IPS DF 19.7 (cell line): Measurements from ENCODE around the gene MTCH1.

ENCODE experiments used
- DNase-seq: peaks from one replicate; pipeline ENCODE4 v3.0.0-alpha.2; 2013; ENCODE audit warnings: low read depth, low spot score

The MTCH1 gene

DNA sequence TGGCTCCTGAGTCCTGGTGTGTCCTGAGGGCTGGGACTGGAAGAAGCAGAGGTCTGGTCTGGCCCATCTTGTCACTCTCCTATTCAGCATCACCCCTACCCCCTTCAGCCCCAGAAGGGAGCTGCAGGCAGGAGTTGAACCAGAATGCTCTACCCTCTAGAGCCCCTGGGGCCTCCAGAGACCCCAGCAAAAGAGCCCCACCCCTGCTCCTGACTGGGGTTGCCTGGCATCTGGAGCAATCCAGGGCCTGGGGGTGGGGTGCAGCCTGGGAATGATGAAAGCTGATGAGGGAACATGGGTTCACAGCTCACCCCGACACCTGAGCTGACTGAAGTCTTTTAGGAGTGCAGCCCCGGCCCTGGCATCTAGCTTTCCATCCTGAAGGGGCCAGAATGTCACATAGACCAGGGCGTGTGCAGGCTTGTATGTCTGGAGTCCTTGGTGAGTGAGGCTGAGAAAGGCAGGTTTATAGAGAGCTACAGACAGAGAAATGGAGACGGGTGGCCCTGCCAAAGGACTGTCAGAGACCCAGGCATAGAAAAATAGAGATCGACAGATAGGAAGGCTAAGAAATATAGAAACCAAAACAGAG lies 31.7 kb upstream of the MTCH1 start:
- DNase-seq, result no peak

DNA sequence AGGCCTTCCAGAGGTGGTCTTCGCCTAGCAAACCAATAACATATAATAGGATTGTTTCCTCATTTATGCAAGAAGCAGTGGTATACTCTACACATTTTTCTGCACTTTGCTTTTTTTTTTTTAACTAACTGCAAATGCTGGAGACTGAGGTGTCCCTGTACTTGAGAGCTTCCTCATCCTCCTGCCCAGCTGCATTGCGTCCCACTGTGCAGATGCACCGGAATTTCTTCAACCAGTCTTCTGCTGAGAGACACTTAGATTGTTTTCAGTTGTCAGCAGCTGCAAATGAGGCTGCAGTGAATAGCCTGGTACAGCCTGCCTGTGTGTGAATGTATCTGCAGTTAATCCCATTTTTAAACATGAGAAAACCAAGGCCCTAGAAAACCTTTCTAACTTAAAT lies 31.0 kb upstream of the MTCH1 start:
- no peak for DNase-seq

DNA sequence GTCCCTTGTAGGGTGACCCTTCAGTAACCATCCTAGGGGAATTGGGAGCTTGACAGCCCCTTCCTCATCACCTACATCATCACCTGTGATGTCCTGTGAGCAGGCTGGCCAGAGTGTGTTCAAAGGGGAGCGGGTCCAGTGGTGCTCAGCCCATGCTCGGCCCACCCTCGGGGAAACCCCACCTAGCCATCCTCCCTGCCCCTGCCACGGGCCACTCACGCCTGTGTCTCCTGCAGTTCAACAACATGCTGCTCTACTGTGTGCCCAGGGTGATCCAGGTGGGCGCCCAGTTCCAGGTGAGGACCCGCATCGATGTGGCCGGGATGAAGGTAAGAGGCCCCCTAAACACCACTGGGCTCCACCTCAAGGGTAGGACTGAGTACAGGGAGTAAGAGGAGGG lies 29.5 kb upstream of the MTCH1 start:
- no peak for DNase-seq

DNA sequence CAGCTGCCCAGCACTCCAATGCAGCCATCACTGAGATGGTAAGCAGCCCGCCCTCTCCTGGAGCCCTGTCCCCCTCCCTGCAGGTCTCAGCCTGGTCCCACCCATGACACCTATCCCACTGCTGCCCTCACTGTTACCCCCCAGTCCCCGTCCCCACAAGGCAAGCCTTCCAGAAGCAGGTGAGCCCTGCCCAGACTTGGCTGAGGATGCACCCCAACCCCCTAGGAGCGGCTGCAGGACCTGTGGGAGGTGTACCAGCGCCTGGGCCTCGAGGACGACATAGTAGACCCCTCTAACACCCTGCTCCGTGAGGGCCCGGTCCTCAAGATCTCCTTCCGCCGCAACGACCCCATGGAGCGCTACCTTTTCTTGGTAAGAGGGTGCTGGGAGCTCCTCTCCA lies 28.7 kb upstream of the MTCH1 start:
- DNase-seq, result no peak

DNA sequence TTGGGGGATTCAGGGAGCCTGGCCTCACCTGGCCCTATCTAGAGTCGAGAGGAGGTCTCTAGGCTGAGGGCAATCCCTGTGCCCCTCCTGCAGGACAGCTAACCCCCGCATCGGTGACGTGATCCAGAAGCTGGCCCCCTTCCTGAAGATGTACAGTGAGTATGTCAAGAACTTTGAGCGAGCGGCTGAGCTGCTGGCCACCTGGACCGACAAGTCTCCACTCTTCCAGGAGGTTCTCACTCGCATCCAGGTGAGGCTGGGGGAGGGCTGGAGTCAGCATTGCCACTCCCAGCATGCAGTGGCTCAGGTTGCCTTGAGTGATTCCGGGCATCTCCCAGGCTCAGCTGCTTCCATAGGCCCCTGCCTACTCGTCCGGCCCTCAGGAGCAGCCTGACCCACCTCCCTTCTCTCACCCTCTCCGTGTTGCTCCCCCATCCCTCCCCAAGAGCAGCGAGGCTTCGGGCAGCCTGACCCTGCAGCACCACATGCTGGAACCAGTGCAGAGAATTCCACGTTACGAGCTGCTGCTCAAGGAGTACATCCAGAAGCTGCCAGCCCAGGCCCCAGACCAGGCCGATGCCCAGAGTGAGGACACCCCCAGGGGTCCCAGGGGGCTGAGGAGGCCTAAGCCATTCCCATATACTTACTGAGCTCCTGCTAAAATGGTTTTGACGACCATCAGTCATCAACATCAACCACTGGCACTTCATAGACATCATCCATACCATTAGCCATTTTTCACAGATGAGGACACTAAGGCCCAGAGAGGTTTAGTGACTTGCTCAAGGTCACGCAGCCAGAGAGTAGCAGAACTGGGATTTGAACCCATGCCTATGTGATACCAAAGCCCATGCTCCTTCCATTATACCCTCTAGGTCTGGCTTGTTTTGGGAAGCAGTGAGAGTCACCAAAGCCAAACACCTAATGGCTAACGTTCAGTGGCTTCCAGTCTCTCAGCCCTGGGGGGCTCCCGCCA lies 27.8 kb upstream of the MTCH1 start:
- no peak for DNase-seq

DNA sequence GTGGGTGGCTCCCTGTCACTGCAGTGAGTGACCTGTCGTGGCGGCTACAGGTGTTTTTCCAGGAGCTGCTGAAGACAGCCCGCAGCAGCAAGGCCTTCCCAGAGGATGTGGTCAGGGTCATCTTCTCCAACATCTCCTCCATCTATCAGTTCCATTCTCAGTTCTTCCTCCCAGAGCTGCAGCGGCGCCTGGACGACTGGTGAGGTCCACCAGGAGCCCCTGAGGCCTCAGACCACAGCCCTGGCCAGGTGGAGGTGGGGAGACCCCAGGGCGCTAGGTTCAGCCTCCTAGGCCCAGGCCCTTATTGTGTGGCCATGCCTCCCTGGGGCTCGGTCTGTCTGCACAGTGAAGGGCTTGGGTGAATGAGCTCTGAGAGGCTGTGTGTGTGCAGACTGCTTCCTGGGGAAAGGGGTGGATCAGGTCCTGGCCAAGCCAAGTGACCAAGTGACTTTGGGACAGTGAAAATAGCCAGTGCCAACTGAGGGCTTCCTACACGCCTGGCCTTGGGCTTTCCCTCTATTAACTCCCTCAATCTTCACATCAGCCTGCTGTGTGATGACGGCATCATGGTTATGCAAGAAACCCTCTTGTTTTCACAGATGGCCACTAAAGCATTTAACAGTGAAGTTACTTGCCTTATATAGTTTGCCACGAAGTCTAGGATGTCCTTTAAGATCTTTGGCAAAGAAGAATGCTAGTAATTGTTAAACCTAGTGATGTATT lies 25.8 kb upstream of the MTCH1 start:
- no peak for DNase-seq

GRCh38 chr6:37010402-37010892 lies 24.5 kb upstream of the MTCH1 start:
- no peak for DNase-seq

DNA sequence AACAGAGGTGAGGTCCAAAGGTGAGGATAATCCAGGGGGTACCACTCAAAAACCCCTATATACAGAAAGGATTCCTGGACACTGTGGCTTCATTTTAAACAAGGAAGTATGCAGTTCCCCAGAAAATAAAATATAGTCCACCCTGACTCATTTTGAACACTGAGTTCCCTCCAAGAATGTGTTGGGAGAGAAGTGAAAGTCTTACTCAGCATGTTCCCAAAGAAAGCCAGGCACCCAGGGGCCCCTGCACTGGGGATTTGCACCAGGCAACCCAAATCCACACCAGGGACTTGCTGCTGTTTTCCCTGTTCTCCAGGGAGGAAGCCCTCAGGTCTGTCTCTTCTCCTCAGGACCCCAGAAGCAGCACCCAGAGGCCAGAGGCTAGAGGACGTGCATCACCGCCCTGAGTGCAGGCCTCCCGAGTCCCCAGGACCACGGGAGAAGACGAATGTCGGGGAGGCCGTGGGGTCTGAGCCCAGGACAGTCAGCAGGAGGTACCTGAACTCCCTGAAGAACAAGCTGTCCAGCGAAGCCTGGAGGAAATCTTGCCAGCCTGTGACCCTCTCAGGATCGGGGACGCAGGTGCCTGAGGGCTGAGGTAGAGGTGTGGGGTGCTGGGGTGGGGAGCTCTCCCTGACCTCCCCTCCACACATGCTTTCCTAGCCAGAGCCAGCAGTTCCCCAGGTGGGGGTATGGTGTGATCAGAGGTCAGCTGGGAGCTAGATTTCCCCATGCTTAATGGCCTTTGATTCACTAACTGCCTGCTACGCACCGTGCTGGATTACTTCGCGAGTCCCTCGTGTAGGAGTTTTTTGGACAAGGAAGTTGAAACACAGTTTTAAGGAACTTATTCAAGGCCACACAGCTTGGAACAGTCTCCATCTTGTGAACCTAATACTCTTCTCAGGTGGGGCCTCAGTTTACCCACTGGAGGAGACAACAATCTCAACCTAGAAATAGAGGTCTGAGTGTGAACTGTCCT lies 22.8 kb upstream of the MTCH1 start:
- DNase-seq, result no peak

- DNase-seq, result no peak
These were observed 21.5 kb upstream of the MTCH1 start for GRCh38 chr6:37007340-37008043.

DNA sequence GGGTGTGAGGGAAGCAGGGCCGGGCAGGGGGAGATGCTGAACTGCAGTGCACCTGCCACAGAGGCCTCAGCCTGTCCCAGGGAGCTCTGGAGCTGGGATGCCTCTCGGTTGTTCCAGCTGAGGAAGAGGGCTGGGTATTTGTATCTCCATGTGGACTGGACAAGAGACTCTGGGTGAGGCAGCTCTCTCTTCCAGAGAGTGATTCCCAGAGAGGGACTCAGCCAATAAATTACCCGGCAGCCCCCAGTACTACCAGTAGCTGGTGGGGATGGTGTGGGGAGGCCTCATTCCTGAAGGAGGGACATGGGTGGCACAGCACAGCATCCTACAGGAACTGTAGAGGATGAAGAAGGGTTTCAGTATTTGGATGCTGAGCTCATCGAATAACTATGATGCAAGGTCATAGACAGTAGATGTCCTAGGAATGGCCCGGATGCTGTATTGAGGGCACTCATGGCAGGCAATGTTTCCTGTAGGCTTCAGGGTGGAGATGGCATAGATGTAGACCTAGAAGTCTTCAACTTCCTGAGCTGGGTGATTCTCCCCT lies 20.9 kb upstream of the MTCH1 start:
- no peak for DNase-seq

DNA sequence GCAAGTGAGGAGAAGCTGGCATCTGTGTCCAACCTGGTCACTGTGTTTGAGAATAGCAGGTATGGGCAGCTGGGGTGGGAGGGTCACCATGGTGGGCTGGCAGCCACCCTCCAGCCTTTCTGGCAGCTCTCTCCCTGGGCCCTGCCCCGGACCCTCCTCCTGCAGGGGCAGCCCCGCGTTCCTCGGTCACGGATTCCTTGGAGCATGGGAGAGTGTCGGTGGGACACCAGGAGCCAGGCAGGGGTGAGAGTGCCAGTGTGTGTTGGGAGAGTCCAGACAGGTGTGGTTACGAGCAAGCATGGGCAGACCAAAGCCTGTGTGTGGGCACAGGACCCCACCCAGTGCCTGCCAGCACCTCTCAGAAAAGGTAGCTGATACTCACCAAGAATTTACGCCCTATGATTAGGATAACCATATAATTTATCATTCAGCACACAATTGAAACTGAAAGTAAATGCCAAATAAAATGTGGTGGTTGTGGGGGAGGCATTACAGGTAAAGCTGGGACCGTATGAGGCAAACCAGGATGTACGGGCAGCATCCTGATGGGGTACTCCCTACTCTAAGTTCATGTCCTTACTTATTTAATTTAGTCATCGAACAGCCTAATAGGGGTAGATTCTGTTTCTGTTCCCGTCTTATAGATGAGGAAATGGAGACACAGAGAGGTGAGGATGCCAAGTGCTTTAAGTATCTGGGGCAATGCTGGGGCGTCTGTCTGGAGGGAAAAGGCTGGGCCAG lies 20.0 kb upstream of the MTCH1 start:
- DNase-seq, result no peak

DNA sequence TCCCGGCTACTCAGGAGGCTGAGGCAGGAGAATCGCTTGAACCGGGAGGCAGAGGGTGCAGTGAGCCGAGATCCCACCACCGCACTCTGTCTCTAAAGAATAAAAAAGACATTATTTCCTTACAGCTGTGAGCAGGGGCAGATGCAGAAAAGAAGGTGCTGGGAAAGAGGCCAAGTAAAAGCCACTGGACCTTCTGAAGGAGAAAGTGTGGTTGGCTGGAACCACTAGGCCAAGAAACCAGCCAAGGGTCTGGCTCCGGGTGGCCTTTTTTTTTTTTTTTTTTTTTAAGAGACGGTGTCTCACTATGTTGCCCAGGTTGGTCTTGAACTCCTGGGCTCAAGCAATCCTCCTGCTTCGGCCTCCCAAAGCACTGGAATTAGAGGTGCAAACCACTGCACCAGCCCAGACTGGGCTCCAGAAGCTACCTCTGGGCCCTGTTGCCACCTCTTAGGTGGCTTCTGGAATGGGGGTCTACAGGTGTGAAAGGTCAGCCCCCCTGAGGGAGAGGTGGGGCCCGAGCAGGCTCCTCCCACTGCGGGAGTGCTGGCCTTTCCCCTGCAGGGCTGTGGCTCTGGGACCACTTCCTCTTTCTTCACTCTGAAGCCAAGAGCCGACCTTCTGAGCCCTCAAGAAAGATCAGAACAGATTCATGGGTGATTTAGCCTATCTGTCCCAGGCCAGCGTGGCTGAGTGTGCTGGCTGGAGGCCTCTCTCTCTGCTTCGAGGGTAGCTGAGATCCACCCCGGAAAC lies 19.2 kb upstream of the MTCH1 start, which contains the start of gene FGD2:
Gene FGD2, plus strand, starts transcription at position 595 of the 750 bp plus-strand sequence. CDS start 163 bp downstream, outside the sequence.
- no peak for DNase-seq

- DNase-seq, result no peak
These were observed 18.3 kb upstream of the MTCH1 start for GRCh38 chr6:37004044-37004980.

DNA sequence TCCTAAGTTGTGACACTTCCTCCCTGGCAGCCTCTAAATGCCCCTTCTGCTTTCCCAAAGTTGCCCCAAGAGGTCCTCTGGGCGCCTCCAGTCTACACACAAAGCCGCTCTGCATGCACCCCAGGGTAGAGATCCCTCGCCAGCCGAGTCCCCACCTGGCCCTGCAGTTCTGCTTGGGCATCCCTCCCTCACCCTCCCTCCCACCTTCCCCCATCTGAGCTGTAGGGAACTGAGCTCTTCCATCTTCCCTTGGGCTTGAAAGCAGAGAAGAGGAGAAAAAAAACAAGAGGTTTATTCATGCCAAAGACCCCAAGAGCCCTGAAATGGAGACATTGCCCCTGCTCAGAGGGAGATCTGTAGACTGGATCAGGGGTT lies 13.7 kb upstream of the MTCH1 start:
- no peak for DNase-seq

DNA sequence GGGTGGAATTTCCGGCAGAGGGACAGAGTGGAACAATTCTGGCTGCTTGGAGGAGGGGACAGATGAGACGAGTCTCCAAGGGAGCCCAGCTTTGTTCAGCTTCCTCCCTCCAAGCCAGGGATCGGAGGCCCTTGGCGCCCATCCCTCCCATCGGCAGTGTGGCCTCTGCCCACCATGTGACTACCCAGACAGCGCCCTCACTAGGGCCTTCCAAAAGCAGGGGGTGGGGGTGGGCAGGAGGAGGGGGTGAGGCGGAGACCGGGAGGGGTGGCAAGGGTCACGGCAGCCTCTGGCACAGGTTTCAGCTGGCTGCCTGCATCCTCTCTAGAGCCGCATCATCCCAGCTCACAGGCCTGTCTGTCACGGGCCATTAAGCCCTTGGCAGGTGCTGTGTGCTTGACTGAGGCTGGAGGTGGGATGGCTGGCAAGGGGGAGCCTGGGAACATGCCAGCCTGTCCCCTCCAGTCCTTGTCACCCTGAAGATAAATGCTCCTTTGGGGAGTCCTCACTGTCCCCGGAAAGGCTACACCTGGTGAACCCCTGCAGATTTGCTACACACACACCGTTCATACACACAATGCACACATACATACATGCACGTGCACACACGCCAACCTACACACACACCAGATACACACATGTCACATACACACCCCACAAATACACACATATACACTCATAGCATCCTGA lies 13.2 kb upstream of the MTCH1 start:
- no peak for DNase-seq

- no peak for DNase-seq
These were observed 12.7 kb upstream of the MTCH1 start for GRCh38 chr6:36998723-36999038.
